IPS DF 6.9 (cell line): ENCODE measurements around the gene KRTAP10-3.
"Not testable (repeated sequence)": the region's sequence is repeated elsewhere in the genome, so short reads cannot be mapped to it uniquely, and the experiment has no call there.

Source experiments
- DNase-seq: peaks from one replicate; pipeline ENCODE4 v3.0.0-alpha.2; 2013; ENCODE audit warnings: low read depth, low spot score
- H3K27ac ChIP-seq: one replicate; pipeline ENCODE4 v1.5.1; 2013; ENCODE audit warnings: low read length, control low read depth
- H3K27me3 ChIP-seq: 2 replicates; pipeline ENCODE4 v1.6.1; 2013; ENCODE audit warnings: mild to moderate bottlenecking, low read length; ENCODE audit not compliant: control insufficient read depth, insufficient read depth
- H3K36me3 ChIP-seq: 2 replicates; pipeline ENCODE4 v1.6.1; 2013; ENCODE audit warnings: low read length; ENCODE audit not compliant: control insufficient read depth, insufficient read depth
- H3K4me1 ChIP-seq: 2 replicates; pipeline ENCODE4 v1.6.1; 2013; ENCODE audit warnings: low read length; ENCODE audit not compliant: control insufficient read depth, insufficient read depth
- H3K4me3 ChIP-seq: 2 replicates; pipeline ENCODE4 v1.5.1; 2013; ENCODE audit warnings: mild to moderate bottlenecking, low read length
- H3K9me3 ChIP-seq: 2 replicates; pipeline ENCODE4 v1.6.1; 2013; ENCODE audit warnings: low read length, inconsistent platforms; ENCODE audit not compliant: control insufficient read depth, insufficient read depth
- WGBS: extraction: QIAGEN DNeasy Blood & Tissue Kit; methylation state at CpG from one replicate; pipeline ENCODE4 v1.1.7; 2013; ENCODE audit warnings: mixed read lengths, missing lambda C conversion rate; ENCODE audit not compliant: insufficient read length, insufficient coverage; 5-methylcytosine and 5-hydroxymethylcytosine counted together

Gene KRTAP10-3

GRCh38 chr21:44556879-44557278, 1.7 kb downstream of the KRTAP10-3 start:
- Histone ChIP-seq H3K27me3 (no peaks in the 10 kb centered on the region), H3K9me3 (no peaks in the 10 kb centered on the region), H3K27ac (no peak overlapping the region), H3K36me3 (peaks cover 2% of the 10 kb centered on the region; the same call in 1 of the 2 replicates), H3K4me3 (no peak overlapping the region), H3K4me1 (peaks cover 6% of the 10 kb centered on the region)
- no CpG with 5 or more reads among the region's 9 CpGs for WGBS
- no peak for DNase-seq

GRCh38 chr21:44555200-44555875, 3.3 kb downstream of the KRTAP10-3 start:
- DNase-seq: no peak
- no CpG with 5 or more reads among the region's 13 CpGs for WGBS
- peaks cover 6% of the 10 kb centered on the region for H3K4me1 ChIP-seq

GRCh38 chr21:44552681-44553080, 5.9 kb downstream of the KRTAP10-3 start:
- H3K4me1 ChIP-seq: peaks cover 12% of the 10 kb centered on the region
- no peaks in the 10 kb centered on the region for H3K27me3 ChIP-seq
- H3K27ac ChIP-seq: no peak overlapping the region
- no peaks in the 10 kb centered on the region for H3K36me3 ChIP-seq
- H3K4me3 ChIP-seq: no peak overlapping the region
- DNase-seq: no peak
- no peaks in the 10 kb centered on the region for H3K9me3 ChIP-seq
- no CpG with 5 or more reads among the region's 13 CpGs for WGBS

More at GRCh38 chr21:44555200-44555875, 3.3 kb downstream of the KRTAP10-3 start:
- H3K36me3 ChIP-seq: peaks cover 2% of the 10 kb centered on the region; the same call in 1 of the 2 replicates
- H3K27me3 ChIP-seq: no peaks in the 10 kb centered on the region
- H3K27ac ChIP-seq: no peak overlapping the region
- no peaks in the 10 kb centered on the region for H3K9me3 ChIP-seq
- H3K4me3 ChIP-seq: no peak overlapping the region

- Histone ChIP-seq H3K36me3 (no peaks in the 10 kb centered on the region), H3K9me3 (no peaks in the 10 kb centered on the region), H3K4me1 (peaks cover 12% of the 10 kb centered on the region), H3K27me3 (no peaks in the 10 kb centered on the region), H3K4me3 (no peak overlapping the region), H3K27ac (no peak overlapping the region)
- DNase-seq: no peak
- no CpG with 5 or more reads among the region's 6 CpGs for WGBS
These were observed 6.5 kb downstream of the KRTAP10-3 start for GRCh38 chr21:44552136-44552535.

- no peak within 1 kb of the TSS for H3K4me3 ChIP-seq
- no peak within 1 kb of the TSS for H3K27ac ChIP-seq
- H3K27me3 ChIP-seq: no peaks in the 10 kb centered on the region
- no CpG with 5 or more reads among the region's 17 CpGs for WGBS
- no peak for DNase-seq
- H3K4me1 ChIP-seq: peaks cover 12% of the 10 kb centered on the region
- no peaks in the 10 kb centered on the region for H3K36me3 ChIP-seq
- H3K9me3 ChIP-seq: no peaks in the 10 kb centered on the region
These were observed 7.1 kb downstream of the KRTAP10-3 start, which contains the start of gene KRTAP10-2 for GRCh38 chr21:44551340-44551961. TSS of gene KRTAP10-2 (minus strand) at chr21:44551505. CDS start at chr21:44551458, 47 bp downstream.

- Histone ChIP-seq H3K9me3 (no peaks in the 10 kb centered on the region), H3K36me3 (no peaks in the 10 kb centered on the region), H3K27ac (no peak overlapping the region), H3K27me3 (no peaks in the 10 kb centered on the region), H3K4me3 (no peak overlapping the region), H3K4me1 (peaks cover 12% of the 10 kb centered on the region)
- no peak for DNase-seq
- no CpG with 5 or more reads among the region's 10 CpGs for WGBS
These were observed 7.8 kb downstream of the KRTAP10-3 start for GRCh38 chr21:44550807-44551206.

GRCh38 chr21:44550285-44550684, 8.3 kb downstream of the KRTAP10-3 start:
- not testable (repeated sequence) for H3K36me3 ChIP-seq, H3K27ac ChIP-seq, H3K9me3 ChIP-seq, H3K4me3 ChIP-seq, DNase-seq, H3K27me3 ChIP-seq
- H3K4me1 ChIP-seq: peaks cover 12% of the 10 kb centered on the region
- WGBS: no CpG with 5 or more reads among the region's 17 CpGs

- no peak for DNase-seq
- no CpG with 5 or more reads among the region's 25 CpGs for WGBS
- no peaks in the 10 kb centered on the region for H3K27me3 ChIP-seq
- H3K36me3 ChIP-seq: no peaks in the 10 kb centered on the region
- peaks cover 12% of the 10 kb centered on the region for H3K4me1 ChIP-seq
- H3K27ac ChIP-seq: no peak overlapping the region
- no peaks in the 10 kb centered on the region for H3K9me3 ChIP-seq
- no peak overlapping the region for H3K4me3 ChIP-seq
These were observed 8.9 kb downstream of the KRTAP10-3 start for GRCh38 chr21:44549525-44550211.

- no CpG with 5 or more reads among the region's 14 CpGs for WGBS
- peaks cover 12% of the 10 kb centered on the region for H3K4me1 ChIP-seq
- peak; percentile 41 for DNase-seq
- H3K9me3 ChIP-seq: no peaks in the 10 kb centered on the region
- H3K4me3 ChIP-seq: no peak overlapping the region
- H3K36me3 ChIP-seq: no peaks in the 10 kb centered on the region
- no peaks in the 10 kb centered on the region for H3K27me3 ChIP-seq
- H3K27ac ChIP-seq: no peak overlapping the region
These were observed 9.7 kb downstream of the KRTAP10-3 start for GRCh38 chr21:44548922-44549321.

- Histone ChIP-seq H3K4me1 (peaks cover 12% of the 10 kb centered on the region), H3K27ac (no peak overlapping the region), H3K27me3 (no peaks in the 10 kb centered on the region), H3K36me3 (no peaks in the 10 kb centered on the region), H3K9me3 (no peaks in the 10 kb centered on the region), H3K4me3 (no peak overlapping the region)
- WGBS: no CpG with 5 or more reads among the region's 13 CpGs
- no peak for DNase-seq
These were observed 10.2 kb downstream of the KRTAP10-3 start for GRCh38 chr21:44548381-44548780.
